GM19043 (cell line): ENCODE results near the gene MB21D2.
"Not testable (repeated sequence)": the region's sequence is repeated elsewhere in the genome, so short reads cannot be mapped to it uniquely, and the experiment has no call there.

Source experiments
- ATAC-seq: cut with Tn5 transposase; IDR thresholded peaks from one replicate; pipeline ENCODE4 v1.9.1; 2021; ENCODE audit warnings: low read depth; ENCODE audit not compliant: unreplicated experiment

MB21D2 gene

GRCh38 chr3:192817053-192817452 is 100.6 kb downstream of the MB21D2 start:
- ATAC-seq: peak; percentile 46

- ATAC-seq: no peak
Measured at GRCh38 chr3:192816351-192816750, 101.3 kb downstream of the MB21D2 start.

- no peak for ATAC-seq
Measured at GRCh38 chr3:192812743-192813383, 104.8 kb downstream of the MB21D2 start.

GRCh38 chr3:192805711-192806110 is 111.9 kb downstream of the MB21D2 start:
- ATAC-seq: no peak

GRCh38 chr3:192804502-192804901 is 113.2 kb downstream of the MB21D2 start:
- no peak for ATAC-seq

- no peak for ATAC-seq
Measured at GRCh38 chr3:192802957-192803899, 114.4 kb downstream of the MB21D2 start.

- ATAC-seq: no peak
Measured at GRCh38 chr3:192801985-192802384, 115.7 kb downstream of the MB21D2 start.

- no peak for ATAC-seq
Measured at GRCh38 chr3:192799721-192800120, 117.9 kb downstream of the MB21D2 start.

GRCh38 chr3:192795021-192795420 is 122.6 kb downstream of the MB21D2 start:
- no peak for ATAC-seq

- no peak for ATAC-seq
Measured at GRCh38 chr3:192794216-192794615, 123.4 kb downstream of the MB21D2 start.

GRCh38 chr3:192788816-192789515 is 128.7 kb downstream of the MB21D2 start:
- not testable (repeated sequence) for ATAC-seq

- ATAC-seq: no peak
Measured at GRCh38 chr3:192778508-192778907, 139.1 kb downstream of the MB21D2 start.

GRCh38 chr3:192774341-192774740 is 143.3 kb downstream of the MB21D2 start:
- ATAC-seq: not testable (repeated sequence)

- no peak for ATAC-seq
Measured at GRCh38 chr3:192772240-192772894, 145.3 kb downstream of the MB21D2 start.

GRCh38 chr3:192758654-192759053 is 159.0 kb downstream of the MB21D2 start:
- no peak for ATAC-seq

GRCh38 chr3:192751148-192751547 is 166.5 kb downstream of the MB21D2 start:
- no peak for ATAC-seq

GRCh38 chr3:192750201-192750600 is 167.5 kb downstream of the MB21D2 start:
- no peak for ATAC-seq

GRCh38 chr3:192747746-192748145 is 169.9 kb downstream of the MB21D2 start:
- no peak for ATAC-seq

GRCh38 chr3:192747145-192747544 is 170.5 kb downstream of the MB21D2 start:
- no peak for ATAC-seq
